H1 (cell line): ENCODE measurements around the gene ST8SIA5. TPM values are rescaled to one million over a fixed set of nuclear protein-coding genes. Genes with fewer than 3 reads are reported as not detected.
A peak's percentile ranks its signal among the peaks of the same experiment; 100 is the strongest.

ENCODE experiments used
- CTCF ChIA-PET: fragments of 300-600 bp; sonication (Branson Sonifier 250); formaldehyde crosslinking; loops from one replicate; lab custom pipeline; 2021; ENCODE audit not compliant: partially characterized antibody; lab: Charles Lee
- POLR2A ChIA-PET: fragments of 300-600 bp; sonication (Branson Sonifier 250); formaldehyde crosslinking; loops from one replicate; lab custom pipeline; 2021; ENCODE audit warnings: inconsistent platforms; ENCODE audit not compliant: partially characterized antibody; lab: Charles Lee
- DNase-seq, 2 experiments: peaks; one replicate each; pipeline versions ENCODE4 v3.0.0 to v3.0.0-alpha.2; 2010 to 2022; ENCODE audit warnings: low spot score in 2 of 2, low read depth in 1 of 2, mixed read lengths in 1 of 2
- FAIRE-seq: peaks from 2 replicates; lab custom pipeline; 2011; peaks lifted over from hg19 to GRCh38; lab: Jason Lieb, UNC
- H2AFZ ChIP-seq: 2 replicates; pipeline ENCODE4 v1.8.1; 2012; ENCODE audit warnings: low read length, inconsistent platforms
- H2AK5ac ChIP-seq: 2 replicates; pipeline ENCODE4 v1.6.1; 2013; ENCODE audit warnings: low read depth, low read length
- H2BK120ac ChIP-seq: replicated peaks from 2 replicates; pipeline ENCODE3; 2013; ENCODE audit warnings: low read depth, low read length, inconsistent platforms
- H2BK12ac ChIP-seq: 2 replicates; pipeline ENCODE4 v1.6.1; 2013; ENCODE audit warnings: low read depth, low read length
- H2BK15ac ChIP-seq: 2 replicates; pipeline ENCODE4 v1.6.1; 2013; ENCODE audit warnings: low read length
- H2BK20ac ChIP-seq: 2 replicates; pipeline ENCODE4 v1.6.1; 2013; ENCODE audit warnings: low read length
- H2BK5ac ChIP-seq: 2 replicates; pipeline ENCODE4 v1.6.1; 2013; ENCODE audit warnings: low read depth, low read length
- H3K14ac ChIP-seq: 2 replicates; pipeline ENCODE4 v1.6.1; 2013; ENCODE audit warnings: inconsistent platforms; ENCODE audit not compliant: insufficient read length
- H3K18ac ChIP-seq: 2 replicates; pipeline ENCODE4 v1.6.1; 2013; ENCODE audit warnings: low read length; ENCODE audit errors: extremely low read depth
- H3K23ac ChIP-seq: 2 replicates; pipeline ENCODE4 v1.6.1; 2013; ENCODE audit warnings: inconsistent platforms; ENCODE audit not compliant: insufficient read length
- H3K23me2 ChIP-seq: 2 replicates; pipeline ENCODE4 v1.6.1; 2013; ENCODE audit warnings: low read depth, low read length
- H3K27ac ChIP-seq: 2 replicates; pipeline ENCODE4 v1.6.1; 2011; ENCODE audit warnings: low read depth, low read length, inconsistent platforms
- H3K27me3 ChIP-seq, 4 experiments: replicated peaks in 1 of 4; 1 replicate in 1 of 4; 2 replicates in 3 of 4; pipeline versions ENCODE4 v1.6.1 to v1.8.1; 2011 to 2013; ENCODE audit warnings: low read length in 3 of 4, mild to moderate bottlenecking in 3 of 4, inconsistent platforms in 2 of 4, mixed read lengths in 2 of 4, moderate library complexity in 1 of 4; ENCODE audit not compliant: control insufficient read depth in 3 of 4, insufficient read depth in 3 of 4; ENCODE audit errors: extremely low read depth in 1 of 4
- H3K36me3 ChIP-seq, 4 experiments: 2 replicates each; pipeline versions ENCODE4 v1.6.1 to v1.8.1; 2011 to 2013; ENCODE audit warnings: mild to moderate bottlenecking in 4 of 4, low read length in 3 of 4, moderate library complexity in 2 of 4, control low read depth in 1 of 4, inconsistent platforms in 1 of 4; ENCODE audit not compliant: insufficient read depth in 4 of 4, control insufficient read depth in 2 of 4
- H3K4ac ChIP-seq: replicated peaks from 2 replicates; pipeline ENCODE3; 2013; ENCODE audit warnings: low read length, low read depth, mixed read lengths, inconsistent platforms; ENCODE audit not compliant: insufficient read length
- H3K4me1 ChIP-seq, 4 experiments: replicated peaks in 1 of 4; 1 replicate in 1 of 4; 2 replicates in 3 of 4; pipeline versions ENCODE4 v1.6.1 to v1.8.1; 2011 to 2013; ENCODE audit warnings: low read length in 3 of 4, inconsistent platforms in 2 of 4, mixed read lengths in 1 of 4; ENCODE audit not compliant: insufficient read depth in 4 of 4, control insufficient read depth in 3 of 4
- H3K4me2 ChIP-seq, 2 experiments: 2 replicates each; pipeline versions ENCODE4 v1.6.1 to v1.8.1; 2011 to 2013; ENCODE audit warnings: low read depth in 2 of 2, low read length in 2 of 2, control low read depth in 1 of 2, inconsistent platforms in 1 of 2, mild to moderate bottlenecking in 1 of 2; ENCODE audit not compliant: insufficient read depth in 1 of 2
- H3K4me3 ChIP-seq, 4 experiments: fragments of 200-600, 300-600 bp in 1 of 4; sonication (generic), shearing (Covaris generic), sonication (Bioruptor Twin) in 1 of 4; 2 replicates each; pipeline versions ENCODE4 v1.5.1 to v1.8.1; 2011 to 2016; ENCODE audit warnings: low read length in 4 of 4, low read depth in 3 of 4, control low read depth in 2 of 4, inconsistent platforms in 2 of 4, mild to moderate bottlenecking in 2 of 4, mixed read lengths in 1 of 4, moderate library complexity in 1 of 4; ENCODE audit not compliant: insufficient read depth in 2 of 4; ENCODE audit errors: extremely low read depth in 1 of 4
- H3K56ac ChIP-seq: replicated peaks from 2 replicates; pipeline ENCODE3; 2013; ENCODE audit warnings: low read depth, mild to moderate bottlenecking, mixed read lengths, low read length, inconsistent platforms; ENCODE audit not compliant: insufficient read length
- H3K79me1 ChIP-seq: 2 replicates; pipeline ENCODE4 v1.6.1; 2013; ENCODE audit warnings: low read depth, low read length, control low read depth
- H3K79me2 ChIP-seq, 2 experiments: 2 replicates each; pipeline versions ENCODE4 v1.6.1 to v1.8.1; 2012 to 2013; ENCODE audit warnings: low read length in 2 of 2, mild to moderate bottlenecking in 2 of 2, inconsistent platforms in 1 of 2; ENCODE audit not compliant: insufficient read depth in 2 of 2, control insufficient read depth in 1 of 2
- H3K9ac ChIP-seq, 4 experiments: replicated peaks in 1 of 4; 1 replicate in 1 of 4; 2 replicates in 3 of 4; pipeline versions ENCODE4 v1.6.1 to v1.8.1; 2011 to 2013; ENCODE audit warnings: low read depth in 3 of 4, low read length in 3 of 4, control low read depth in 2 of 4, mild to moderate bottlenecking in 2 of 4, moderate library complexity in 2 of 4, inconsistent platforms in 1 of 4; ENCODE audit errors: extremely low read depth in 1 of 4
- H3K9me3 ChIP-seq, 2 experiments: 2 replicates each; pipeline versions ENCODE4 v1.6.1 to v1.8.1; 2012 to 2013; ENCODE audit warnings: mild to moderate bottlenecking in 2 of 2, moderate library complexity in 2 of 2, control low read depth in 1 of 2, inconsistent platforms in 1 of 2, low read depth in 1 of 2, low read length in 1 of 2, mixed read lengths in 1 of 2; ENCODE audit not compliant: insufficient read depth in 2 of 2
- H4K20me1 ChIP-seq, 2 experiments: replicated peaks in 1 of 2; 2 replicates each; pipeline versions ENCODE3 to v1.8.1; 2011 to 2013; ENCODE audit warnings: inconsistent platforms in 2 of 2, low read length in 2 of 2, mild to moderate bottlenecking in 1 of 2; ENCODE audit not compliant: insufficient read depth in 2 of 2, control insufficient read depth in 1 of 2
- H4K5ac ChIP-seq: 2 replicates; pipeline ENCODE4 v1.6.1; 2013; ENCODE audit warnings: low read length, low read depth, mixed read lengths, inconsistent platforms; ENCODE audit not compliant: insufficient read length
- H4K8ac ChIP-seq: 2 replicates; pipeline ENCODE4 v1.8.0; 2013; ENCODE audit warnings: mild to moderate bottlenecking, moderate library complexity, low read length, inconsistent platforms; ENCODE audit not compliant: insufficient read depth; ENCODE audit errors: extremely low read depth
- H4K91ac ChIP-seq: replicated peaks from 2 replicates; pipeline ENCODE3; 2013; ENCODE audit warnings: low read length, mixed read lengths, inconsistent platforms; ENCODE audit not compliant: insufficient read length
- BACH1 ChIP-seq: IDR thresholded peaks from 2 replicates; pipeline ENCODE4 v1.6.1; 2012; ENCODE audit warnings: low read length, improper control_type of control experiment
- POLR2AphosphoS5 ChIP-seq: IDR thresholded peaks from 2 replicates; pipeline ENCODE4 v1.6.1; 2011; ENCODE audit warnings: low read depth, low read length
- RAD21 ChIP-seq, 2 experiments: IDR thresholded peaks in 1 of 2; conservative IDR thresholded peaks in 1 of 2; 2 replicates each; pipeline ENCODE4 v1.6.1; 2011; ENCODE audit warnings: low read depth in 2 of 2, low read length in 2 of 2, improper control_type of control experiment in 1 of 2, inconsistent platforms in 1 of 2, mild to moderate bottlenecking in 1 of 2, moderate library complexity in 1 of 2
- TBP ChIP-seq: IDR thresholded peaks from 2 replicates; pipeline ENCODE4 v1.6.1; 2011; ENCODE audit warnings: low read depth, low read length, improper control_type of control experiment
- WGBS, 2 experiments: shearing (Covaris generic) in 1 of 2; methylation state at CpG; one replicate each; pipeline versions ENCODE4 v1.1.6 to v1.1.7; 2013 to 2015; ENCODE audit warnings: low lambda C conversion rate in 2 of 2, mixed read lengths in 2 of 2, inconsistent platforms in 1 of 2, low coverage in 1 of 2, missing lambda C conversion rate in 1 of 2; ENCODE audit not compliant: insufficient replicate concordance in 2 of 2, insufficient coverage in 1 of 2, insufficient read length in 1 of 2; ENCODE audit errors: extremely low coverage in 1 of 2, missing lambda C conversion rate in 1 of 2; 5-methylcytosine and 5-hydroxymethylcytosine counted together
- polyA plus RNA-seq, 7 experiments: library from polyadenylated mRNA; depleted of rRNA in 3 of 7; stranded (reverse) in 5 of 7; unstranded in 2 of 7; fragments of >200 nt in 5 of 7; fragments of 200-250 nt in 2 of 7; gene quantifications; 1 replicate in 5 of 7; 2 replicates in 1 of 7; 4 replicates in 1 of 7; pipeline versions ENCODE4 v1.2.1 to v1.2.3, GENCODE V29; 2011 to 2013; ENCODE audit warnings: missing spikeins in 2 of 7, mixed read lengths in 2 of 7
- total RNA-seq: library from RNA; stranded (reverse); fragmentation: NEBNext Ultra II Directional; extraction: Animal tissue kit (Norgen Biotek cat#: 25700); gene quantifications from 2 replicates; pipeline ENCODE4 v1.2.1, GENCODE V29; 2021
- TF ChIP-seq, protein P1 (sequence below): IDR thresholded peaks from 2 replicates; pipeline ENCODE4 v1.6.1; 2012; ENCODE audit warnings: inconsistent platforms
- TF ChIP-seq, protein P2 (sequence below): IDR thresholded peaks from 2 replicates; pipeline ENCODE4 v1.6.1; 2012; ENCODE audit warnings: inconsistent platforms
- TF ChIP-seq, protein P3 (sequence below), 3 experiments: IDR thresholded peaks; 1 replicate in 2 of 3; 2 replicates in 1 of 3; pipeline versions ENCODE4 v1.5.1 to v1.6.1; 2011; ENCODE audit warnings: low read length in 3 of 3, mild to moderate bottlenecking in 3 of 3, inconsistent platforms in 2 of 3, low read depth in 1 of 3, moderate library complexity in 1 of 3; ENCODE audit not compliant: insufficient read depth in 1 of 3; ENCODE audit errors: control extremely low read depth in 1 of 3

ST8SIA5 gene
- total and polyA plus RNA-seq, 2 of the 8 experiments (the other 6 are each of a cell fraction or from before 2014, with no cell fraction given), result 2.4 to 6.3 TPM

DNA sequence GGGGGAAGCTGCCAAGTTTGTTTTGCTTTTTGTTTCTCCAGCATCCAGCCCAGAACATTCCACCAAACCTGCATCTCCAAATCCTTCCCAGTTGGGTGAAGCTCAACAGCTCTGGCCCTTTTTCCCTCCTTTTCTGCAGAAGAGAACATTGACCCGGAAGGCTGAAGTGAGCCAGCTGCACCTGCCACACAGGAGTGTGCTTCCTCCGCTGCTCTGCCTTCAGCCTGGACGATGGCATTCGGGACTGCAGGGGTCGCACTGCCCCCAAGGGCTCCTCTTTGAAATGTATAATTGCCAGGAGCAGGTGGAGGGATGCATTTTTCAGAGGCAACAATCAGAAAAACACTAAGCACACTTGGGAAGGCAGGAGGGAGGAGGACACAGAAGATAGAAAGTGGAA, 41.8 kb downstream of the ST8SIA5 start:
- Histone ChIP-seq H3K9ac (no peak overlapping the region), H3K23me2 (no peaks in the 10 kb centered on the region), H3K18ac (no peak overlapping the region), H3K56ac (peak overlapping the region; percentile 37), H2BK120ac (no peak overlapping the region), H4K8ac (no peak overlapping the region), H4K5ac (no peak overlapping the region), H3K4ac (no peak overlapping the region), H3K14ac (no peak overlapping the region), H2BK12ac (no peak overlapping the region), H2BK20ac (no peak overlapping the region), H3K27ac (no peak overlapping the region), H3K4me2 (no peak overlapping the region), H3K79me1 (no peaks in the 10 kb centered on the region), H2BK5ac (no peak overlapping the region), H2AK5ac (no peak overlapping the region), H4K20me1 (no peaks in the 10 kb centered on the region), H4K91ac (no peak overlapping the region), H3K36me3 (no peaks in the 10 kb centered on the region), H3K9me3 (no peaks in the 10 kb centered on the region), H3K4me3 (no peak overlapping the region), H3K23ac (no peak overlapping the region), H2BK15ac (no peak overlapping the region), H3K79me2 (no peaks in the 10 kb centered on the region), H3K27me3 (no peaks in the 10 kb centered on the region), H3K4me1 (peaks cover 0 to 6% (median 0%) of the 10 kb centered on the region in 4 experiments; a peak in 1 of 7 replicates), H2AFZ (no peak overlapping the region)
- FAIRE-seq (peak; percentile 77), DNase-seq (no peak)
- TF ChIP-seq POLR2AphosphoS5 (no peak), BACH1 (no peak), TBP (no peak), RAD21 (IDR thresholded peaks at IDR 0.05 in 1 of 2, conservative IDR thresholded peaks at IDR 0.05 in 1 of 2; ENCODE audit: low read depth in 2 of 2, low read length in 2 of 2) (peak; percentile 41 to 59)
- TF ChIP-seq, protein P1, sequence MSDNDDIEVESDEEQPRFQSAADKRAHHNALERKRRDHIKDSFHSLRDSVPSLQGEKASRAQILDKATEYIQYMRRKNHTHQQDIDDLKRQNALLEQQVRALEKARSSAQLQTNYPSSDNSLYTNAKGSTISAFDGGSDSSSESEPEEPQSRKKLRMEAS, result peak; percentile 62
- TF ChIP-seq, protein P2, sequence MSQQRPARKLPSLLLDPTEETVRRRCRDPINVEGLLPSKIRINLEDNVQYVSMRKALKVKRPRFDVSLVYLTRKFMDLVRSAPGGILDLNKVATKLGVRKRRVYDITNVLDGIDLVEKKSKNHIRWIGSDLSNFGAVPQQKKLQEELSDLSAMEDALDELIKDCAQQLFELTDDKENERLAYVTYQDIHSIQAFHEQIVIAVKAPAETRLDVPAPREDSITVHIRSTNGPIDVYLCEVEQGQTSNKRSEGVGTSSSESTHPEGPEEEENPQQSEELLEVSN, result peak; percentile 72
- TF ChIP-seq, protein P3, sequence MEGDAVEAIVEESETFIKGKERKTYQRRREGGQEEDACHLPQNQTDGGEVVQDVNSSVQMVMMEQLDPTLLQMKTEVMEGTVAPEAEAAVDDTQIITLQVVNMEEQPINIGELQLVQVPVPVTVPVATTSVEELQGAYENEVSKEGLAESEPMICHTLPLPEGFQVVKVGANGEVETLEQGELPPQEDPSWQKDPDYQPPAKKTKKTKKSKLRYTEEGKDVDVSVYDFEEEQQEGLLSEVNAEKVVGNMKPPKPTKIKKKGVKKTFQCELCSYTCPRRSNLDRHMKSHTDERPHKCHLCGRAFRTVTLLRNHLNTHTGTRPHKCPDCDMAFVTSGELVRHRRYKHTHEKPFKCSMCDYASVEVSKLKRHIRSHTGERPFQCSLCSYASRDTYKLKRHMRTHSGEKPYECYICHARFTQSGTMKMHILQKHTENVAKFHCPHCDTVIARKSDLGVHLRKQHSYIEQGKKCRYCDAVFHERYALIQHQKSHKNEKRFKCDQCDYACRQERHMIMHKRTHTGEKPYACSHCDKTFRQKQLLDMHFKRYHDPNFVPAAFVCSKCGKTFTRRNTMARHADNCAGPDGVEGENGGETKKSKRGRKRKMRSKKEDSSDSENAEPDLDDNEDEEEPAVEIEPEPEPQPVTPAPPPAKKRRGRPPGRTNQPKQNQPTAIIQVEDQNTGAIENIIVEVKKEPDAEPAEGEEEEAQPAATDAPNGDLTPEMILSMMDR (IDR thresholded peaks at IDR 0.05; ENCODE audit: control extremely low read depth in 1 of 3, insufficient read depth in 1 of 3, low read depth in 1 of 3, low read length in 3 of 3), result peak; percentile 44 to 49 (median 47)
- WGBS, 2 experiments, result 25% methylated on average over 5 of the region's 5 CpGs; no CpG with 5 or more reads in 1 of the 2 experiments
- CTCF ChIA-PET, result interaction anchor here (0.5 to 2.4 kb wide), 12 partner anchors 10 to 200 kb away, joined by 3 to 10 read pairs (median 4); no protein-coding TSS in a partner anchor
- POLR2A ChIA-PET, result interaction anchor here (1.1 kb wide), 1 partner anchor 9 kb away, joined by 3 read pairs; no protein-coding TSS in a partner anchor
